VCaP (cell line): ENCODE results near the gene CMTM7.
A peak's percentile ranks its signal among the peaks of the same experiment; 100 is the strongest.

Experiments used
- H3K27ac ChIP-seq: fragments of 450-650 bp; 2 replicates; pipeline ENCODE4 v1.5.1; 2017
- CTCF ChIP-seq: fragments of 450-650 bp; conservative IDR thresholded peaks from 2 replicates; pipeline ENCODE4 v1.5.1; 2017; ENCODE audit warnings: mild to moderate bottlenecking, moderate library complexity

The CMTM7 gene

GRCh38 chr3:32359766-32360492 is 31.7 kb upstream of the CMTM7 start:
- no peak for TF ChIP-seq CTCF
- H3K27ac ChIP-seq, result no peak overlapping the region

GRCh38 chr3:32360493-32360827 is 31.2 kb upstream of the CMTM7 start:
- TF ChIP-seq CTCF, result no peak
- H3K27ac ChIP-seq, result no peak overlapping the region

- no peak for TF ChIP-seq CTCF
- no peak overlapping the region for H3K27ac ChIP-seq
Observed at GRCh38 chr3:32366638-32367397, 24.8 kb upstream of the CMTM7 start.

- no peak for TF ChIP-seq CTCF
- H3K27ac ChIP-seq, result no peak overlapping the region
Observed at GRCh38 chr3:32367442-32367841, 24.2 kb upstream of the CMTM7 start.

GRCh38 chr3:32371461-32372212 is 20.0 kb upstream of the CMTM7 start:
- H3K27ac ChIP-seq, result no peak overlapping the region

GRCh38 chr3:32372213-32372490 is 19.5 kb upstream of the CMTM7 start:
- peak overlapping the region; percentile 26; the same call in 1 of the 2 replicates for H3K27ac ChIP-seq
- TF ChIP-seq CTCF, result no peak

More at GRCh38 chr3:32371461-32372212, 20.0 kb upstream of the CMTM7 start:
- TF ChIP-seq CTCF, result no peak

- no peak for TF ChIP-seq CTCF
Observed at GRCh38 chr3:32373276-32373675, 18.4 kb upstream of the CMTM7 start.

More at GRCh38 chr3:32373276-32373675, 18.4 kb upstream of the CMTM7 start:
- H3K27ac ChIP-seq, result peak overlapping the region; percentile 26
